Fibroblast of lung (primary cell): Measurements from ENCODE around the gene SNRNP25. TPM values are rescaled to one million over a fixed set of nuclear protein-coding genes. Genes with fewer than 3 reads are reported as not detected.

Source experiments
- DNase-seq, 2 donors: peaks; one replicate each; pipeline versions ENCODE4 v3.0.0 to v3.0.0-alpha.2; 2010; ENCODE audit warnings: low read depth in 2 of 2
- H2AFZ ChIP-seq: 2 replicates; pipeline ENCODE4 v1.5.1; 2012; ENCODE audit warnings: low read length, control low read depth, inconsistent platforms
- H3K27ac ChIP-seq: 2 replicates; pipeline ENCODE4 v1.5.1; 2011; ENCODE audit warnings: low read length, control low read depth; ENCODE audit not compliant: insufficient read depth
- H3K27me3 ChIP-seq: 2 replicates; pipeline ENCODE4 v1.5.1; 2011; ENCODE audit warnings: mild to moderate bottlenecking, low read length; ENCODE audit not compliant: control insufficient read depth, insufficient read depth
- H3K36me3 ChIP-seq: 2 replicates; pipeline ENCODE4 v1.5.1; 2011; ENCODE audit warnings: low read length; ENCODE audit not compliant: control insufficient read depth, insufficient read depth
- H3K4me1 ChIP-seq: 2 replicates; pipeline ENCODE4 v1.5.1; 2011; ENCODE audit warnings: low read length; ENCODE audit not compliant: control insufficient read depth, insufficient read depth; ENCODE audit errors: extremely low read depth
- H3K4me2 ChIP-seq: 2 replicates; pipeline ENCODE4 v1.5.1; 2011; ENCODE audit warnings: low read length, control low read depth; ENCODE audit not compliant: insufficient read depth; ENCODE audit errors: extremely low read depth
- H3K4me3 ChIP-seq, 4 experiments: fragments of 200-600 bp in 1 of 4; sonication (generic) in 1 of 4; replicated peaks in 1 of 4; 2 replicates each; pipeline ENCODE4 v1.5.1; 2011 to 2016; ENCODE audit warnings: low read length in 4 of 4, low read depth in 3 of 4, mild to moderate bottlenecking in 3 of 4, control low read depth in 2 of 4, inconsistent platforms in 1 of 4, mixed read lengths in 1 of 4; ENCODE audit not compliant: insufficient read depth in 1 of 4; ENCODE audit errors: control extremely low read depth in 1 of 4
- H3K79me2 ChIP-seq: 2 replicates; pipeline ENCODE4 v1.5.1; 2012; ENCODE audit warnings: mild to moderate bottlenecking, low read length, inconsistent platforms; ENCODE audit not compliant: control insufficient read depth, insufficient read depth
- H3K9ac ChIP-seq: 2 replicates; pipeline ENCODE4 v1.5.1; 2011; ENCODE audit warnings: mild to moderate bottlenecking, low read length, control low read depth; ENCODE audit not compliant: insufficient read depth
- H3K9me3 ChIP-seq: 2 replicates; pipeline ENCODE4 v1.5.1; 2012; ENCODE audit warnings: low read depth, low read length; ENCODE audit not compliant: control insufficient read depth, insufficient read depth
- H4K20me1 ChIP-seq: 2 replicates; pipeline ENCODE4 v1.5.1; 2011; ENCODE audit warnings: low read length; ENCODE audit not compliant: control insufficient read depth, insufficient read depth; ENCODE audit errors: extremely low read depth
- EZH2 ChIP-seq: IDR thresholded peaks from 2 replicates; pipeline ENCODE4 v1.5.1; 2012; ENCODE audit warnings: low read length, control low read depth, mild to moderate bottlenecking; ENCODE audit errors: missing control alignments
- polyA plus RNA-seq, 2 donors: library from polyadenylated mRNA; depleted of rRNA in 1 of 2; stranded (reverse) in 1 of 2; unstranded in 1 of 2; fragments of >200 nt; gene quantifications; 2 replicates each; pipeline ENCODE4 v1.2.1, GENCODE V29; 2011 to 2012; ENCODE audit warnings: missing spikeins in 1 of 2
- total RNA-seq: library from RNA; depleted of rRNA; stranded (reverse); fragments of >200 nt; gene quantifications from 2 replicates; pipeline ENCODE4 v1.2.1, GENCODE V29; 2014
- TF ChIP-seq, protein P1 (sequence below), 2 donors: IDR thresholded peaks in 1 of 2; conservative IDR thresholded peaks in 1 of 2; 1 replicate in 1 of 2; 2 replicates in 1 of 2; pipeline ENCODE4 v1.5.1; 2011 to 2012; ENCODE audit warnings: low read length in 2 of 2, control low read depth in 1 of 2, inconsistent platforms in 1 of 2, low read depth in 1 of 2, mild to moderate bottlenecking in 1 of 2

The SNRNP25 gene
- total and polyA plus RNA-seq, 2 donors (not counting 1 experiment from before 2014, with no cell fraction given) = 20.5 to 25.9 TPM

DNA sequence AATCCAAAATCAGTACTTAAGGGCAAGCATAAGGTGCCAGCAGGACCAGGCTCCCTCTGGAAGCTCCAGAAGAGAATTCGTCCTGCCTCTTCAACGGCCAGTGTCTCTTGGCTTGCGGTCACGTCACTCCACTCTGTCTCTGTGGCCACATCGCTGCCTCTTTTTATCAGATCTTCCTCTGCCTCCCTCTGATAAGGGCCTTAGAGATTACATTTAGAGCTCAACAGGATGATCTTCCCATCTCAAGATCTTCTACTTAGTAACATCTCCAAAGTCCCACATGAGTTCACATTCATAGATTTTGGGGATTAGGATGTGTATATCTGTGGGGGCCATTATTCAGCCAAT lies 41.3 kb downstream of the SNRNP25 start:
- Histone ChIP-seq H3K27me3 (no peaks in the 10 kb centered on the region), H3K4me2 (no peak overlapping the region), H3K36me3 (peaks cover 12% of the 10 kb centered on the region), H3K9me3 (no peaks in the 10 kb centered on the region), H4K20me1 (no peaks in the 10 kb centered on the region), H2AFZ (no peak overlapping the region), H3K79me2 (no peaks in the 10 kb centered on the region), H3K27ac (no peak overlapping the region), H3K4me3 (no peak overlapping the region), H3K4me1 (peaks cover 4% of the 10 kb centered on the region), H3K9ac (no peak overlapping the region)
- no peak for DNase-seq
- no peak for TF ChIP-seq EZH2
- TF ChIP-seq, protein P1, sequence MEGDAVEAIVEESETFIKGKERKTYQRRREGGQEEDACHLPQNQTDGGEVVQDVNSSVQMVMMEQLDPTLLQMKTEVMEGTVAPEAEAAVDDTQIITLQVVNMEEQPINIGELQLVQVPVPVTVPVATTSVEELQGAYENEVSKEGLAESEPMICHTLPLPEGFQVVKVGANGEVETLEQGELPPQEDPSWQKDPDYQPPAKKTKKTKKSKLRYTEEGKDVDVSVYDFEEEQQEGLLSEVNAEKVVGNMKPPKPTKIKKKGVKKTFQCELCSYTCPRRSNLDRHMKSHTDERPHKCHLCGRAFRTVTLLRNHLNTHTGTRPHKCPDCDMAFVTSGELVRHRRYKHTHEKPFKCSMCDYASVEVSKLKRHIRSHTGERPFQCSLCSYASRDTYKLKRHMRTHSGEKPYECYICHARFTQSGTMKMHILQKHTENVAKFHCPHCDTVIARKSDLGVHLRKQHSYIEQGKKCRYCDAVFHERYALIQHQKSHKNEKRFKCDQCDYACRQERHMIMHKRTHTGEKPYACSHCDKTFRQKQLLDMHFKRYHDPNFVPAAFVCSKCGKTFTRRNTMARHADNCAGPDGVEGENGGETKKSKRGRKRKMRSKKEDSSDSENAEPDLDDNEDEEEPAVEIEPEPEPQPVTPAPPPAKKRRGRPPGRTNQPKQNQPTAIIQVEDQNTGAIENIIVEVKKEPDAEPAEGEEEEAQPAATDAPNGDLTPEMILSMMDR (conservative IDR thresholded peaks at IDR 0.05 in 1 of 2, IDR thresholded peaks at IDR 0.05 in 1 of 2; ENCODE audit: low read depth in 1 of 2, low read length in 2 of 2) = no peak

DNA sequence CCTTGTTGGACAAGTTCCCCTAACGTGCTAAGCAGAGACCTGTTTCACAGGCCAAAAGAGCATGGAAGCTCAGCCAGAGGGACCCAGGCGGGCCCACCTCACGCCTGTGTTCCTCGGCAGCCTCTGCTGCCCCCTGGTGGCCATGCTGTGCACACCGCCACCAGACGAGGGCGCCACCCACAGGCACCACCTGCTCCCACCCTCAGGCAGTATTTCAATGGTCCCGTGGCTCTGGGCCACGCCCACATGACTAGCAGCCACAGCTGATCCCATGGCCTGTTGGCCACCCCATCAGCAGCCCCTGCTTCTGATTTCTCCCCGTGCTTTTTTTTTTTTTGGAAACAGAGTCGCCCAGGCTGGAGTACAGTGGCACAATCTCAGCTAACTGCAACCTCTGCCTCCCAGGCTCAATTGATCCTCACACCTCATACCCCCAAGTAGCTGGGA lies 43.3 kb downstream of the SNRNP25 start:
- no peaks in the 10 kb centered on the region for H3K9me3 ChIP-seq
- no peaks in the 10 kb centered on the region for H3K27me3 ChIP-seq
- TF ChIP-seq, protein P1 (conservative IDR thresholded peaks at IDR 0.05 in 1 of 2, IDR thresholded peaks at IDR 0.05 in 1 of 2; ENCODE audit: low read depth in 1 of 2, low read length in 2 of 2) = peak; percentile 94 to 97
- no peak for TF ChIP-seq EZH2
- H3K9ac ChIP-seq = no peak overlapping the region
- no peaks in the 10 kb centered on the region for H3K79me2 ChIP-seq
- H3K27ac ChIP-seq = no peak overlapping the region
- no peak overlapping the region for H3K4me3 ChIP-seq
- H3K36me3 ChIP-seq = peaks cover 8% of the 10 kb centered on the region
- H4K20me1 ChIP-seq = no peaks in the 10 kb centered on the region
- H3K4me1 ChIP-seq = peaks cover 10% of the 10 kb centered on the region
- peak; percentile 79 to 85 for DNase-seq
- no peak overlapping the region for H2AFZ ChIP-seq
- H3K4me2 ChIP-seq = no peak overlapping the region

DNA sequence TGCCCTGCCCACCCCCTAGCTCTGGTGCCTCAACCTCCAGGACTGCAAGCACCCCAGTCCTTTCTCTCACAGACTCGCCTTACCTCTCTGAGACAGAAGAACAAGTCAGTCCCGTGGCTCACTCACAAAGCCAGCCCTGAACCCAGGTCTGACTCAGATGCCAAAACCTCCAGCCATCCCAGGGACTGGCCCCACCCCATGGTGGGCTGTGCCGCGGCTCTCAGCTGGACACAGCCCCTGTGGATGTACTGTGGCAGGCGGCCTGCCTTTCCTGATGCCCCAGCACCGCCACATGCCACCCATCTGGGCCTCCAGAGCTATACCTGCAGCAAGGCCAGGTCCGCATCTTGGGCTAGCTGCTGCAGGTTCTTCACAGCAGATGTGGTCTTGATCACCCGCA lies 44.2 kb downstream of the SNRNP25 start:
- no peak overlapping the region for H3K27ac ChIP-seq
- H3K79me2 ChIP-seq = no peaks in the 10 kb centered on the region
- H3K9ac ChIP-seq = no peak overlapping the region
- no peaks in the 10 kb centered on the region for H4K20me1 ChIP-seq
- H3K9me3 ChIP-seq = no peaks in the 10 kb centered on the region
- H3K4me2 ChIP-seq = no peak overlapping the region
- H3K27me3 ChIP-seq = no peaks in the 10 kb centered on the region
- peak in 1 of 2 donors; percentile 72 for DNase-seq
- no peak for TF ChIP-seq EZH2
- TF ChIP-seq, protein P1 (conservative IDR thresholded peaks at IDR 0.05 in 1 of 2, IDR thresholded peaks at IDR 0.05 in 1 of 2; ENCODE audit: low read depth in 1 of 2, low read length in 2 of 2) = no peak
- H2AFZ ChIP-seq = no peak overlapping the region
- peaks cover 18% of the 10 kb centered on the region for H3K4me1 ChIP-seq
- H3K4me3 ChIP-seq = no peak overlapping the region
- H3K36me3 ChIP-seq = peaks cover 8% of the 10 kb centered on the region
